GM19463 (cell line): ENCODE data around the gene PRKCD.
A peak's percentile ranks its signal among the peaks of the same experiment; 100 is the strongest.

Experiments
- ATAC-seq: cut with Tn5 transposase; IDR thresholded peaks from one replicate; pipeline ENCODE4 v1.9.1; 2021; ENCODE audit warnings: mild to moderate bottlenecking, moderate library complexity; ENCODE audit not compliant: unreplicated experiment

The PRKCD gene

GRCh38 chr3:53160660-53161449 is at the start of gene PRKCD:
PRKCD (plus strand) TSS chr3:53161209; CDS start chr3:53178423, 17,214 bp downstream.
- peak; percentile 48 for ATAC-seq

GRCh38 chr3:53111822-53112221 is 49.2 kb upstream of the PRKCD start:
- ATAC-seq: no peak

GRCh38 chr3:53113293-53114010 is 47.6 kb upstream of the PRKCD start:
- no peak for ATAC-seq

- peak; percentile 66 for ATAC-seq
These were observed 47.0 kb upstream of the PRKCD start for GRCh38 chr3:53114011-53114400.

- no peak for ATAC-seq
These were observed 46.5 kb upstream of the PRKCD start for GRCh38 chr3:53114412-53115074.

GRCh38 chr3:53116956-53117355 is 44.1 kb upstream of the PRKCD start:
- ATAC-seq: no peak

- ATAC-seq: no peak
These were observed 40.7 kb upstream of the PRKCD start for GRCh38 chr3:53120336-53120735.

GRCh38 chr3:53122255-53122932 is 38.6 kb upstream of the PRKCD start:
- no peak for ATAC-seq

GRCh38 chr3:53122933-53123305 is 38.1 kb upstream of the PRKCD start:
- ATAC-seq: no peak

- ATAC-seq: no peak
These were observed 37.5 kb upstream of the PRKCD start for GRCh38 chr3:53123510-53123909.

- ATAC-seq: no peak
These were observed 37.1 kb upstream of the PRKCD start for GRCh38 chr3:53123953-53124352.

- no peak for ATAC-seq
These were observed 34.4 kb upstream of the PRKCD start for GRCh38 chr3:53126601-53127000.

- no peak for ATAC-seq
These were observed 31.7 kb upstream of the PRKCD start for GRCh38 chr3:53129344-53129743.

- peak; percentile 77 for ATAC-seq
These were observed 30.6 kb upstream of the PRKCD start, which contains the start of gene RFT1 for GRCh38 chr3:53130179-53131061. RFT1 (minus strand) TSS chr3:53130435; CDS start chr3:53130400, 35 bp downstream.

- no peak for ATAC-seq
These were observed 29.9 kb upstream of the PRKCD start for GRCh38 chr3:53131096-53131495.

- no peak for ATAC-seq
These were observed 28.7 kb upstream of the PRKCD start for GRCh38 chr3:53132347-53132746.

GRCh38 chr3:53134631-53135232 is 26.3 kb upstream of the PRKCD start:
- ATAC-seq: peak; percentile 73

GRCh38 chr3:53137221-53137620 is 23.8 kb upstream of the PRKCD start:
- no peak for ATAC-seq

- ATAC-seq: no peak
These were observed 23.1 kb upstream of the PRKCD start for GRCh38 chr3:53137835-53138446.
